HG03139 (cell line): ENCODE measurements around the gene ELMO3.

ENCODE experiments used
- ATAC-seq: cut with Tn5 transposase; IDR thresholded peaks from one replicate; pipeline ENCODE4 v1.9.1; 2021; ENCODE audit not compliant: unreplicated experiment

ELMO3 gene, protein sequence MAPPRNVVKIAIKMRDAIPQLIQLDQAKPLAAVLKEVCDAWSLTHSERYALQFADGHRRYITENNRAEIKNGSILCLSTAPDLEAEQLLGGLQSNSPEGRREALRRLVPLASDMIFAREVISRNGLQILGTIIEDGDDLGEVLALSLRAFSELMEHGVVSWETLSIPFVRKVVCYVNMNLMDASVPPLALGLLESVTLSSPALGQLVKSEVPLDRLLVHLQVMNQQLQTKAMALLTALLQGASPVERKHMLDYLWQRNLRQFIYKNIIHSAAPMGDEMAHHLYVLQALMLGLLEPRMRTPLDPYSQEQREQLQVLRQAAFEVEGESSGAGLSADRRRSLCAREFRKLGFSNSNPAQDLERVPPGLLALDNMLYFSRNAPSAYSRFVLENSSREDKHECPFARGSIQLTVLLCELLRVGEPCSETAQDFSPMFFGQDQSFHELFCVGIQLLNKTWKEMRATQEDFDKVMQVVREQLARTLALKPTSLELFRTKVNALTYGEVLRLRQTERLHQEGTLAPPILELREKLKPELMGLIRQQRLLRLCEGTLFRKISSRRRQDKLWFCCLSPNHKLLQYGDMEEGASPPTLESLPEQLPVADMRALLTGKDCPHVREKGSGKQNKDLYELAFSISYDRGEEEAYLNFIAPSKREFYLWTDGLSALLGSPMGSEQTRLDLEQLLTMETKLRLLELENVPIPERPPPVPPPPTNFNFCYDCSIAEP

DNA sequence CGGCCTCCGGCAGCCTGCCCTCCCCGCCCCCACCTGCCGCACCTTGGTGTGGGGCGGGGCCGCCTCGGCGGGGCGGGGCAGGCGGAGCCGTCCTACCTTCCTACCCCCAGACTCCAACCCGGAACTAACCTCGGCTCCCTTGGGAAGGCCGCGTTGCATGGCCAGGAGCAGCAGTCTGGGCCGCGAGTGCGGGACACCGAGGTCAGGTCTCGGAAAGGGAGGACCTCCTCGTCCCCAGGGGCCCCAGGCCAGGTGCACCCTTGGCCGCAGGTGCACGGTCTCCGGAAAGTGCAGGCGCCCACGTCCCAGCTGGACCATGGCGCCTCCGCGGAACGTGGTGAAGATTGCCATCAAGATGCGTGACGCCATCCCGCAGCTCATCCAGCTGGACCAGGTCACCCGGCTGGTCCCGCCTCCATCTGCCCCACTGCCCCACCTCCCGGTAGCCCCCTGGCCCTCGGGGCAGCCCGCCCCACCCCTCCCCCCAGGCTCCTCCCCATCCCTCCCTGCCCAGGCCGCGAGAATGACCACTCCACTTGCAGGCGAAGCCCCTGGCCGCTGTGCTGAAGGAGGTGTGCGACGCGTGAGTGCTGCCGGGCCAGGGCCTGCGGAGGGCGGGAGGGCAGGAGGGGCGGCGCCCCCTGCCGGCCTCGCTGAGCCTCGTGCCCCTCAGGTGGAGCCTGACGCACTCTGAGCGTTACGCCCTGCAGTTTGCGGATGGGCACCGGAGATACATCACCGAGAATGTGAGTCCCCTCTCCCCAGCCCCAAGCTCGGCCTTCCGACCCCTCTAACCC, at the start of gene ELMO3:
TSS of gene ELMO3 (plus strand) at position 121 of the 797 bp plus-strand sequence. CDS start at position 317, 196 bp downstream.
- ATAC-seq, result no peak

DNA sequence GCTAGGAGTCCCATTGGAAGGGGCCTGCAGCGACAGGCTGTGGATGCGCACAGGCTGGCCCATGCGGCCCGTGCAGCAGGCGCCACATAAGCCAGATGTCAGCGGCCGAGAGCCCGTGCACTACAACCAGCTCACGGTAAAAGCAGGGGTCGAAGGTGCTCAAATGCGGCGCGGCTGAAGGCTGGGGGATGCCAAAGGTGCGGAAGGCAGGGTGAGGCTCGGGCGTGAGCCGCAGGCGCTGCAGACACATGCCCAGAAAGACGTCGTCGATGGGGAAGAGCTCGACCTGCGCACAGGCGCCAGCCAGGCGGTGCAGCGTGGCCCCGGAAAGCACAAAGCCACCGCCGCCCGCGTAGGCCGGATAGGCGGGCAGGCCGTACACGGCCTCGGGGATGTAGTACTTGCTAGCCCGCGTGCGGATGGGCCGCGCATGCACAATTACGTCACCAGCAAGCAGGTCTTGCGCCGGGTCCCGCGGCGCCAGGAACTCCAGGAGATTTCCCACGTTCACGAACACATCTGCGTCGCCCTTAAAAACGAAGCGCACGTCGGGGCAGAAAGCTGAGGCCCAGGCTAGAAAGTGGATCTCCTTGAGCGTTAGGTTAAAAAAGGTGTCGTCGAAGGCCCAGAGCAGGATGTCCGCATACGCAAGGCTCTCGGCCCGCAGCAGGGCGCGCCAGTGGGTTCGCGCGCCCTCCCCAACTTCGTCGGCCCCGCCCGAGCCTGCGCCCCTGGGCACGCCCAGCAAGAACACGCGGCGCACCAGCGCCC, 49.5 kb upstream of the ELMO3 start:
- ATAC-seq, result no peak

DNA sequence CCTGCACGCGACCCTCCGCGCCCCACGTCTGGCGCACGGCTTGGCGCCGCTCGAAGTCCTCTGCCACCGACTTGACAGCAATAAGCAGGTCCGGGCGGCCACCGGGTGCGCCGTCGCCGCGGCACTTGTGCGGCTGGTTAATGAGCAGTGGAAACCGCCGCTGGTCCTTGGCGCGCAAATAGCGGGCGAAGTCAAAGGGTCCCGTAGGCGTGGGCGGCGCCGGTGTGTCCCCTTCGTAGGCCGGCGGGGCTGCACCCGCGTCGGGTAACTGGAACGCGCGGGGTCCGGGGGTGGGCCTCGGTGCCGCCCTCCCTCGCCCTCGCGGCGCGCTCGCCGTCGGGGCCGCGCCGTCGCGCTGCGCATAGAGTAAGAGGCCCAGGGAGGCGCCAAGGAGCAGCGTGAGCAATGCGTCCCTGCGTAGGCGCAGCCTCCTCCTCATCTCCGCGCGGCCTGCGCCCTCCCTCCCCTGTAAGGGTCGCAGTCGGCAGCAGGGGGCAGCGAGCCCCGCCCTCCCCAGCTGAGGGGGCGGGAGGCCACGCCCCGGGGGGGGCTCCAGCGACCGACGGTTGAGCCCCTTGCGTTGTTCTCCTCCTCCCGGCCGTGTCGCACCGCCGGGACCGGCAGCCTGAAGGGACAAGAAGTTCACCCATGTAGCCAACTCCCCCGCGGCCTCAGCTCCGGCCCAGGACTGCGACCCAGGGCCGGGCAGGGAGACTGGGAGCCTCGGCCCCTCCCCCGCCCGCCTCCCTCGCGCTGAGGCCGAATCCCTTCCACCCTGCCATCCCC, 48.7 kb upstream of the ELMO3 start:
- no peak for ATAC-seq

DNA sequence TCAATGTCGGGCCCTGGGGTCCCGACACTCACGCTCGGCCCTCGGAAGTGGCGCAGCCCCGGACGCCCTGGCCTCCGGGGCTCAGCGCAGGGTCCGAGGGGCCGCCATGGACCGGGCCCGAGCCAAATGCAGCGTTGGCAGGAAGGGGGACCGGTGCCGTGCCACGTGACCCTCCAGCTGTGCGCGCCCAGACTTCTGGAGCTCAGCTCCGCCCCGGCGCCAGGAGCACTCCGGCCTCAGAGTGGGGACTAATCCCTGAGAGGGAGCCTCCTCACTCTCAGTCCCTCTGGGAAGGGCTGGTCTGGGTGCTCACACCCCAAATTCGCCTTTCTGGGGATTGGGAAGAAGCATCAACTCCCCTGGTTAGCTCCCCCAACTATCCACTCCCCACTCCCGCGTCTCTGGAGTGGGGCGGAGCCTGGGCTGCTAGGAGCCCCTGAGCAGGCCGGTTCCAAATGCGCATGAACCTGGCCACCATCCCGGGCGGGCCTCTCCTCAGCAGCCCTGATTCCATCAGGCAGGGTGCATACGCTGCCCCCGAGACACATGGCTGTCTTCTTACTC, 48.0 kb upstream of the ELMO3 start, which contains the start of gene B3GNT9:
TSS of gene B3GNT9 (minus strand) at position 166 of the 564 bp plus-strand sequence. CDS start 513 bp downstream, outside the sequence.
- no peak for ATAC-seq

DNA sequence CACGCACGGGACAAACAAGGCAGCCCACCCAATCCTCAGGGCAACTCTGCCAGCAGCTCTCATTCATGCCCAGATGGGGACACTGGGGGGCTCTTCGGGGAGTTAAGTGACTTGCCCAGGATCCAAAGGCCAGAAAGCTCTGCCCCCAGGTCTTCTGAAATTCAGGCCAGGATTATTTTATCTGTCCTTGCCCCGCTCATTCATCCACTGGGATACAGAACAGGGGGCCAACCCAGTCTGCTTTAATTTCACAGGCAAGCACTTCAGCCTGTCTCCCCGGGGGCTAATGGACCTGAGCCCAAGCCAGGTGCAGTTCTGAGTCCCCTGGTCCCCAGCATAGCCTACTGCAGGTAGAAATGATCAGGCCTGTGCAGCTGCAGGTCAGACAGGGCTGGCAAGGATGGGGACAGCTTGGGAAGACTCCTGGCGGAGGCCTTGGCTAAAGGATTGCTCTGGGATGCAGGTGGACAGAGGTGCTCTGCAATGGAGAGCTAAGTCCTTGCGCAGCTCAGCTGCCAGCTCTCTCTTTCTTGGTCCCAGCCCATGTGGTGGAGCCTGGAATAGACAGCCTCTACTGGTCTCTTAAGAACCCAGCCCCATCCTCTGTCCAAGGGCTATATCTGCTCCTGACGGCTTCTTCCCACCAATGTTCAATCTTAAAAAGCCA, 47.4 kb upstream of the ELMO3 start:
- ATAC-seq, result no peak

DNA sequence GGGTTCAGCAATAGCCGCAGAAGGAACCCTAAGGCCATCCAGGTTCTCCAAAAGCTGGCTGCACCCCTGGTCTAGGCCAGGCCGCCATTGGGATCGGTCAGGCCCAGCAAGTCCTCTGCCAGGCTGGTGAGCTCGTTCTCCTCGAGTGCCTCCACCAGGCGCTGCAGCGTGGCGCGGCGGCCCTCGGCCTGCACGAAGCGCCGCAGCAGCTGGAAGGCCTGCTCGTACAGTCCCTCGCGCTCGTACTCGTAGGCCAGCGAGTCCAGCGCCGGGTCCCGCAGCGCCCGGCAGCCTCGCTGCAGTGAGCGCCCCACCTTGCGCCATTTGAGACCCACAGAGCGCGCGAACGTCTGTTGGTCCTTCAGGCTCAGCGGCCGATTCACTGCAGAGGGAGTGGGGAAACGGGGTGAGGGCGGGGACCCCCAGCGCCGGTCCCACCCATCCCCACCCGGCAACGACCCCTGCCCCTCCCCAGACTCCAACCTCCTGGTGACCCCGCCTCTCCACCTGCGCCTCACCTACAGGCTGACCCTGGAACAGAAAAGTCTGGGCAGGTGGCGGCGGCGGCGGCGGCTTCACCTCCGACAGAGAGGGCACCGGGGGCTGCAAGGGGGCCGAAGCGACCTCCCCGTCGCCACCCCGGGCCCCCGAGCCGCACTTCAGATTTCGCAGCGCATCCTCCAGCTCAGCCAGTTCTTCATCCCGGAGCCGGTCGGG, 44.2 kb upstream of the ELMO3 start:
- ATAC-seq, result no peak

- ATAC-seq, result no peak
These were observed 43.4 kb upstream of the ELMO3 start for GRCh38 chr16:67155295-67156142.

- ATAC-seq, result no peak
These were observed 42.6 kb upstream of the ELMO3 start for GRCh38 chr16:67156143-67156844.

DNA sequence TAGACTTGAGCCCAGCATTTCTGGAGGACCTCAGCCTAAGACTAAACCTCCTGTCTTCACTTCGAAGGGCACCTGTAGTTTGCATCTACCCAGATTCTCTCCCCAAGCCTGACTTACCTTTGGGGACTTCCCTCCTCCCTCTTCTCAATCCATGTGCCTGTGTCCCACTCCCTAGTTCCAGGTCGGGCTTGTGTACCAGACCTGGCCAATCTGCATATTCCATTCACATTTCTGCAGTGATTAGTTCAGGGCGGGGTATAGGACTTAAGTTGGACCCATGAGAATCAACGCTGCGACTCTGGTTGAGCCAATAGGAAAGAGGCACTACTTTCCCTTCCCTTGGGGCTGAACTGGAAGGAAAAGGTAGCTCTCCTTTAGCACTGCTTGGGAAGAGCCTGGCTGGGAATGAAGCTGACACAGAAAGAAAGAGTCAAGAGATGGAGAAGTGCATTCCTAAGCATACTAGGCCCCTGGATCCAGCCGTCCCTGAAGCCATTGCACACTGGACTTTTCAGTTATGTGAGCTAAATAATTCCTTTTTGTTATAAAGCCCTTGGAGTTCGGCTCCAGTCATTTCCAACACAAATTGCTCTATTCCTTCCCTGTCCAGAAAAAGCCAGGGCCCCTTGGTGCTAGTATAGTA, 41.7 kb upstream of the ELMO3 start:
- no peak for ATAC-seq

GRCh38 chr16:67157892-67158635, 40.9 kb upstream of the ELMO3 start:
- ATAC-seq, result no peak

GRCh38 chr16:67158637-67159600, 40.0 kb upstream of the ELMO3 start:
- ATAC-seq, result no peak

- ATAC-seq, result no peak
These were observed 37.3 kb upstream of the ELMO3 start for GRCh38 chr16:67161595-67162058.

DNA sequence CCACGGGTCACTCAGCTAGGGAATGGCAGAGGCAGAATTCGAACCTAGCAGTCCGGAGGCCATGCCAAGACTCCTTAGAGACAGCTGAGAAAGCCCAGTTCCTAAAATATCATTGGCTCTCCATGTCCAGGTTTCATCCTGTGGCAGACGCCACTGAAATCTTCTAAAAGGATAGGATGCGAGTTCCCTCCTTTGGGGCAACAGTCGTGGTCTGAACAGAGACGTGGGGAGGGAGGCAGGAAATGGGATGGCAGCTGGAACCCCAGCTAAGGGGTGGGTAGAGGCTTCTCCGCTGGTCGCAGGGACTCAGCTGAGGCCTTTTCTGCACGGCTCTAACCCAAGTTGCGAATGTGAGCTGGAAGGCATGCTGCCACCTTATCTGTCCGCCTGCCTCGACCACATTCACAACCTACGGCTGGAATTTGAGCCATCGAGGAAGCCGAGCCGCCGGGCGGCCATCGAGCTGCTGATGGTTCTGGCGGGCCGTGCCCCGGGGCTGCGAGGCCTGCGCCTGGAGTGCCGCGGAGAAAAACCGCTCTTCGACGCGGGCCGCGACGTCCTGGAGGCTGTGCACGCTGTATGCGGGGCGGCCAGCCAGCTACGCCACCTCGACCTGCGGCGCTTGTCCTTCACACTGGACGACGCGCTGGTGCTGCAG, 36.3 kb upstream of the ELMO3 start:
- no peak for ATAC-seq
